ENCODE measurements around the gene LEF1.
"Not testable (repeated sequence)": the region's sequence is repeated elsewhere in the genome, so short reads cannot be mapped to it uniquely, and the experiment has no call there.

Gene LEF1

GRCh38 chr4:108029016-108029720 lies 139.6 kb downstream of the LEF1 start:
- DNase-seq, result no peak

- DNase-seq, result no peak
Observed at GRCh38 chr4:108024878-108025165, 143.9 kb downstream of the LEF1 start.

GRCh38 chr4:108024085-108024877 lies 144.5 kb downstream of the LEF1 start:
- DNase-seq, result no peak

GRCh38 chr4:108018884-108019187 lies 149.9 kb downstream of the LEF1 start:
- DNase-seq, result no peak

GRCh38 chr4:108018040-108018883 lies 150.5 kb downstream of the LEF1 start:
- DNase-seq, result peak; percentile 79

- no peak for DNase-seq
Observed at GRCh38 chr4:108013955-108014354, 154.8 kb downstream of the LEF1 start.

GRCh38 chr4:108013327-108013726 lies 155.4 kb downstream of the LEF1 start:
- no peak for DNase-seq

- DNase-seq, result not testable (repeated sequence)
Observed at GRCh38 chr4:108012382-108012781, 156.3 kb downstream of the LEF1 start.

- peak; percentile 85 for DNase-seq
Observed at GRCh38 chr4:108010167-108010566, 158.6 kb downstream of the LEF1 start.

GRCh38 chr4:108008721-108009120 lies 160.0 kb downstream of the LEF1 start:
- DNase-seq, result peak; percentile 70

- DNase-seq, result no peak
Observed at GRCh38 chr4:108007984-108008383, 160.7 kb downstream of the LEF1 start.

GRCh38 chr4:108006361-108006760 lies 162.4 kb downstream of the LEF1 start:
- DNase-seq, result peak; percentile 18

- DNase-seq, result no peak
Observed at GRCh38 chr4:108005807-108006206, 162.9 kb downstream of the LEF1 start.

- no peak for DNase-seq
Observed at GRCh38 chr4:108004646-108005045, 164.1 kb downstream of the LEF1 start.

GRCh38 chr4:108003982-108004515 lies 164.7 kb downstream of the LEF1 start:
- no peak for DNase-seq

- DNase-seq, result peak; percentile 24
Observed at GRCh38 chr4:108001540-108002135, 167.1 kb downstream of the LEF1 start.

- peak; percentile 10 for DNase-seq
Observed at GRCh38 chr4:107999932-108000539, 168.7 kb downstream of the LEF1 start.

GRCh38 chr4:107997794-107998193 lies 170.9 kb downstream of the LEF1 start:
- no peak for DNase-seq
